GM12864 (cell line): ENCODE data around the gene SVBP.
A peak's percentile ranks its signal among the peaks of the same experiment; 100 is the strongest.

Source experiments
- DNase-seq: peaks from one replicate; pipeline ENCODE4 v3.0.0-alpha.2; 2011; ENCODE audit warnings: low read depth
- H3K4me3 ChIP-seq: 2 replicates; pipeline ENCODE4 v1.5.1; 2011; ENCODE audit warnings: mild to moderate bottlenecking, low read depth, low read length, control low read depth
- TF ChIP-seq, protein P1 (sequence below): IDR thresholded peaks from 2 replicates; pipeline ENCODE4 v1.5.1; 2011; ENCODE audit warnings: low read depth, mild to moderate bottlenecking, moderate library complexity, low read length, control low read depth, inconsistent platforms; ENCODE audit errors: missing control alignments

SVBP gene

DNA sequence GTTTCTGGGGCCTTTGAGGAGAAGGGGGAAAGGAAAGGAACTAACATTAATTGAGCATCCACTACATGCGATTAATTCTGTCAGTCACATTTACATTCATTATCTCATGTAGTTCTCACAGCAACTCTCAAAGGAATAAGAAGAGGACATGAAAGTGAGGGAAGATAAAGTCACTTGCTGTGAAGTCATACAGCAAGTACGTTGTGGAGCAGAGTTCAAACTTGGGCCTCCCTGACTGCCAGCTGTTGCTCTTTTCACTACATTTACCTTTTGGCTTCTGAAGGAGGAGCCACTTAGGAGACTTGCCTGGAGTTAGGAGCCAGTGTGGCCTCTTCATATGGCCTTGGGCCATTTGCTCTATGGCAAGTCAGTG, 35.4 kb upstream of the SVBP start:
- DNase-seq, result no peak
- H3K4me3 ChIP-seq, result no peak overlapping the region
- TF ChIP-seq, protein P1, sequence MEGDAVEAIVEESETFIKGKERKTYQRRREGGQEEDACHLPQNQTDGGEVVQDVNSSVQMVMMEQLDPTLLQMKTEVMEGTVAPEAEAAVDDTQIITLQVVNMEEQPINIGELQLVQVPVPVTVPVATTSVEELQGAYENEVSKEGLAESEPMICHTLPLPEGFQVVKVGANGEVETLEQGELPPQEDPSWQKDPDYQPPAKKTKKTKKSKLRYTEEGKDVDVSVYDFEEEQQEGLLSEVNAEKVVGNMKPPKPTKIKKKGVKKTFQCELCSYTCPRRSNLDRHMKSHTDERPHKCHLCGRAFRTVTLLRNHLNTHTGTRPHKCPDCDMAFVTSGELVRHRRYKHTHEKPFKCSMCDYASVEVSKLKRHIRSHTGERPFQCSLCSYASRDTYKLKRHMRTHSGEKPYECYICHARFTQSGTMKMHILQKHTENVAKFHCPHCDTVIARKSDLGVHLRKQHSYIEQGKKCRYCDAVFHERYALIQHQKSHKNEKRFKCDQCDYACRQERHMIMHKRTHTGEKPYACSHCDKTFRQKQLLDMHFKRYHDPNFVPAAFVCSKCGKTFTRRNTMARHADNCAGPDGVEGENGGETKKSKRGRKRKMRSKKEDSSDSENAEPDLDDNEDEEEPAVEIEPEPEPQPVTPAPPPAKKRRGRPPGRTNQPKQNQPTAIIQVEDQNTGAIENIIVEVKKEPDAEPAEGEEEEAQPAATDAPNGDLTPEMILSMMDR, result no peak

DNA sequence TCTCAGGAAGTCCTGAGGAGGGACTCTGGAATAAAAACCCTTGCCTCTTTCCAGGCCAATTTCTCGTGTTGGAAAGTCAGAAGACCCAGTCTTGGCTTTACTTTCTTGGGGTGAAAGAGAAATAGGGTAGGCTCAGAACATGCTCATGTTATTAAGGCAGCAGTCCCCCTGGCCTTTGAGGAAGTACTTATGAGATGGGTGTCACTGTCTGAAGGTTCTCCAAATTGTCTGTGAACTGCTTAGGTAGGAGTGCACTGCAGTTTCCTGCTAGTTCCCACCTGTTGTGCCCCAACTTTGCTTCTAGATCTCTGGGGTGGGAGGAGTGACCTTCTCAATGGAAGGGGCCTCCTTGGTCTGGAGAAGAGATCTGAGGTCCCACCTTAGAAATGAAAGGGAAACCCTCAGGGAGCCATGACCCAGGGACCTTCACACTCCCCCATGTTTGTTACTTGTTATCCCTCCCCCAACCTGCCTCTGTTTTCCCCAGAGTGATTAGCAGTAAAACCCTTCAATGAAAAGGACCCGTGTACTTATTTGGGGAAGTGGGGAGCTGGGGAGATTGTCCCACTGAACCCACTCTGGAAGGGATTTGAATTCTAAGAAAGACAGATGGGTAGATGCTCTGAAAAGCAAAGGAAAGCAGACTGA, 34.9 kb upstream of the SVBP start:
- no peak for DNase-seq
- TF ChIP-seq, protein P1, result no peak
- no peak overlapping the region for H3K4me3 ChIP-seq

DNA sequence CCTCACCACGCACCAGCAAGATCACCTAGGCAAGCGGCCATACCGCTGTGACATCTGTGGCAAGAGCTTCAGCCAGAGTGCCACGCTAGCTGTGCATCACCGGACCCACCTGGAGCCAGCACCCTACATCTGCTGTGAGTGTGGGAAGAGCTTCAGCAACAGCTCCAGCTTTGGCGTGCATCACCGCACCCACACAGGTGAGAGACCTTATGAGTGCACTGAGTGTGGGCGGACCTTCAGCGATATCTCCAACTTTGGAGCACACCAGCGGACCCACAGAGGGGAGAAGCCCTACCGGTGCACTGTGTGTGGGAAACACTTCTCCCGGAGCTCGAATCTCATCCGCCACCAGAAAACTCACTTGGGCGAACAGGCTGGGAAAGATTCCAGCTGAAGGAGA, 34.2 kb upstream of the SVBP start:
- H3K4me3 ChIP-seq, result no peak overlapping the region
- TF ChIP-seq, protein P1, result no peak
- DNase-seq, result no peak

- no peak for DNase-seq
- TF ChIP-seq, protein P1, result no peak
- H3K4me3 ChIP-seq, result no peak overlapping the region
Observed at GRCh38 chr1:42849944-42850343, 32.7 kb upstream of the SVBP start.

DNA sequence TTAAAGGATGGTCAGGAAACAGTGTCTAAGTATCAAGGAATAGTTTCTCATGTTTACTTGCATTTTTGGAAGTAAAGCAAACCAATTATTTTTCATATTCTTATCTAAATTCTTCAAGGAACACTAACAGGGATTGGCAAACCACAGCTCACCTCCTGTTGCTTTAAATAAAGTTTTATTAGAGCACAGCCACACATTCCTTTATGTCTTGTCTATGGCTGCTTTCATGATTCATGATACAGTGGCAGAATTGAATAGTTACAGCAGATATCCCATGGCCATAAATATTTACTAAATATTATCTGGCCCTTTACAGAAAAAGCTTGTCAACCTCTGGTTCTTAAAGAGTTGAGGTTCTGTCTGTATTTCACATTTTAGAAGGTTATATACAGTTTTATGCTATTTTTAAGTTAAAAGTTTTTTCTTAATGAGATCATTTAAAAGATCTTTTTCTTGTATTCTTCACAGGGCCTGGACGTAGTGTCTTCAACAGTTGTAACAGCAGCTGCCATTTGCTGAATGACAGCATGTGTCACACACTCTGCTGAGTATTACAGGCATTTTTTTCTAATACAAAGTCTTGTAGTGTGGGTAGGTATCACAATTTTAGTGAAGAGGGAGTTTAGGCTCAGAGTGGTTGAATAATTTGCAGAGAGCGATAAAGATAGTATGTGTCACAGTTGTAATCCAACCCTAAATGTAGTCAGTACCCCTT, 31.8 kb upstream of the SVBP start:
- no peak overlapping the region for H3K4me3 ChIP-seq
- TF ChIP-seq, protein P1, result no peak
- no peak for DNase-seq

GRCh38 chr1:42847721-42848460, 30.7 kb upstream of the SVBP start:
- DNase-seq, result no peak
- TF ChIP-seq, protein P1, result no peak
- H3K4me3 ChIP-seq, result peak overlapping the region; percentile 73
